ENCODE results near the gene NF1.

DNA sequence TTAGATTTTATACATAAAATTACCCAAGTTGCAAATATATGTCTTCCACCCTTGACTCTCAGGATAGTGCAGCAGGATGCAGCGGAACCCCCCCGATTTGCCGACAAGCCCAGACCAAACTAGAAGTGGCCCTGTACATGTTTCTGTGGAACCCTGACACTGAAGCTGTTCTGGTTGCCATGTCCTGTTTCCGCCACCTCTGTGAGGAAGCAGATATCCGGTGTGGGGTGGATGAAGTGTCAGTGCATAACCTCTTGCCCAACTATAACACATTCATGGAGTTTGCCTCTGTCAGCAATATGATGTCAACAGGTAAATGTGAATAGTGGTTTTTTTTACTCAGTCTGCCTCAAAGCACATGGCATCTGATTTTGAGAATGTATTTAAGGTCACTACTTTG is 131.6 kb downstream of the NF1 start:
- TF ChIP-seq, protein P1, sequence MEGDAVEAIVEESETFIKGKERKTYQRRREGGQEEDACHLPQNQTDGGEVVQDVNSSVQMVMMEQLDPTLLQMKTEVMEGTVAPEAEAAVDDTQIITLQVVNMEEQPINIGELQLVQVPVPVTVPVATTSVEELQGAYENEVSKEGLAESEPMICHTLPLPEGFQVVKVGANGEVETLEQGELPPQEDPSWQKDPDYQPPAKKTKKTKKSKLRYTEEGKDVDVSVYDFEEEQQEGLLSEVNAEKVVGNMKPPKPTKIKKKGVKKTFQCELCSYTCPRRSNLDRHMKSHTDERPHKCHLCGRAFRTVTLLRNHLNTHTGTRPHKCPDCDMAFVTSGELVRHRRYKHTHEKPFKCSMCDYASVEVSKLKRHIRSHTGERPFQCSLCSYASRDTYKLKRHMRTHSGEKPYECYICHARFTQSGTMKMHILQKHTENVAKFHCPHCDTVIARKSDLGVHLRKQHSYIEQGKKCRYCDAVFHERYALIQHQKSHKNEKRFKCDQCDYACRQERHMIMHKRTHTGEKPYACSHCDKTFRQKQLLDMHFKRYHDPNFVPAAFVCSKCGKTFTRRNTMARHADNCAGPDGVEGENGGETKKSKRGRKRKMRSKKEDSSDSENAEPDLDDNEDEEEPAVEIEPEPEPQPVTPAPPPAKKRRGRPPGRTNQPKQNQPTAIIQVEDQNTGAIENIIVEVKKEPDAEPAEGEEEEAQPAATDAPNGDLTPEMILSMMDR (IDR thresholded peaks at IDR 0.05) = no peak
- no peak for TF ChIP-seq POLR2A (IDR thresholded peaks at IDR 0.05; ENCODE audit: low read depth)
- TF ChIP-seq POLR2AphosphoS5 (IDR thresholded peaks at IDR 0.05) = no peak
- no peak for TF ChIP-seq EP300 (IDR thresholded peaks at IDR 0.05)
